Measurements from ENCODE around the gene PPP4R3C.

GRCh38 chrX:27463187-27463586, at the start of gene PPP4R3C:
- TF ChIP-seq RAD21 (conservative IDR thresholded peaks at IDR 0.05 in 1 of 2, IDR thresholded peaks at IDR 0.05 in 1 of 2) (no peak), MAX (IDR thresholded peaks at IDR 0.05) (no peak), CTCF (IDR thresholded peaks at IDR 0.05) (no peak), HDAC2 (IDR thresholded peaks at IDR 0.05) (no peak), CEBPB (IDR thresholded peaks at IDR 0.05) (no peak), POLR2A (IDR thresholded peaks at IDR 0.05; ENCODE audit: low read length) (no peak), RNF2 (IDR thresholded peaks at IDR 0.05; ENCODE audit: borderline replicate concordance, low read depth) (no peak), E2F6 (IDR thresholded peaks at IDR 0.05; ENCODE audit: borderline replicate concordance, low read depth) (no peak), EP300 (IDR thresholded peaks at IDR 0.05) (no peak), POLR2AphosphoS2 (conservative IDR thresholded peaks at IDR 0.05; ENCODE audit: low read length) (no peak), BHLHE40 (IDR thresholded peaks at IDR 0.05; ENCODE audit: low read depth, low read length) (no peak), REST (IDR thresholded peaks at IDR 0.05) (no peak), SREBF2 (IDR thresholded peaks at IDR 0.05) (no peak), SMC3 (IDR thresholded peaks at IDR 0.05) (no peak)
